Testis (tissue), 2 donors: Measurements from ENCODE around the gene MYH9.

Experiments used
- CTCF ChIP-seq, 3 experiments: fragments of 450-650 bp in 2 of 3; fragments of 200-600 bp in 1 of 3; sonication (generic) in 1 of 3; IDR thresholded peaks; one replicate each; pipeline ENCODE4 v1.5.1; 2016 to 2019; ENCODE audit warnings: antibody characterized with exemption in 3 of 3, mild to moderate bottlenecking in 2 of 3, moderate library complexity in 1 of 3
- POLR2A ChIP-seq: fragments of 450-650 bp; IDR thresholded peaks from one replicate; pipeline ENCODE4 v1.6.1; 2017; ENCODE audit warnings: antibody characterized with exemption, mild to moderate bottlenecking, moderate library complexity

GRCh38 chr22:36238373-36239149, 149.2 kb downstream of the MYH9 start:
- TF ChIP-seq CTCF (IDR thresholded peaks at IDR 0.05) = no peak
- TF ChIP-seq POLR2A = no peak
